Loucy (cell line): ENCODE data around the gene GCK.
"Not testable (repeated sequence)": the region's sequence is repeated elsewhere in the genome, so short reads cannot be mapped to it uniquely, and the experiment has no call there.

Experiments
- H2AFZ ChIP-seq: fragments of 200-600 bp; sonication (generic); 2 replicates; pipeline ENCODE4 v1.6.0; 2016; ENCODE audit warnings: antibody characterized with exemption, mild to moderate bottlenecking, low read length, moderate library complexity
- H3F3A ChIP-seq: fragments of 200-600 bp; 2 replicates; pipeline ENCODE4 v1.6.0; 2016; ENCODE audit warnings: antibody characterized with exemption, low read depth, mild to moderate bottlenecking
- H3K27me3 ChIP-seq: fragments of 200-600 bp; sonication (generic); 2 replicates; pipeline ENCODE4 v1.6.1; 2014; ENCODE audit warnings: low read length, mild to moderate bottlenecking; ENCODE audit not compliant: insufficient read depth, poor library complexity, severe bottlenecking
- H3K36me3 ChIP-seq: fragments of 200-600 bp; sonication (generic); 2 replicates; pipeline ENCODE4 v1.6.1; 2016; ENCODE audit warnings: low read length; ENCODE audit not compliant: insufficient read depth
- H3K4me1 ChIP-seq: fragments of 200-600 bp; sonication (generic); 2 replicates; pipeline ENCODE4 v1.5.1; 2014; ENCODE audit warnings: low read length, mild to moderate bottlenecking; ENCODE audit not compliant: insufficient read depth, poor library complexity, severe bottlenecking
- H3K4me2 ChIP-seq: fragments of 200-600 bp; sonication (generic); 2 replicates; pipeline ENCODE4 v1.6.0; 2014; ENCODE audit warnings: antibody characterized with exemption, low read length, low read depth, mild to moderate bottlenecking; ENCODE audit not compliant: poor library complexity, severe bottlenecking
- H3K4me3 ChIP-seq: fragments of 200-600 bp; sonication (generic); 2 replicates; pipeline ENCODE4 v1.5.1; 2014; ENCODE audit warnings: low read length, mild to moderate bottlenecking, mixed read lengths; ENCODE audit not compliant: poor library complexity, severe bottlenecking
- H3K79me2 ChIP-seq: fragments of 200-600 bp; sonication (generic); 2 replicates; pipeline ENCODE4 v1.6.1; 2014; ENCODE audit warnings: low read length; ENCODE audit not compliant: insufficient read depth
- H3K9ac ChIP-seq: fragments of 200-600 bp; sonication (generic); 2 replicates; pipeline ENCODE4 v1.6.0; 2014; ENCODE audit warnings: mild to moderate bottlenecking, low read depth, low read length, moderate library complexity; ENCODE audit not compliant: poor library complexity, severe bottlenecking
- H3K9me2 ChIP-seq: fragments of 200-600 bp; sonication (generic); replicated peaks from 2 replicates; pipeline ENCODE4 v1.6.1; 2016; ENCODE audit warnings: low read depth, low read length, mixed read lengths
- H3K9me3 ChIP-seq: fragments of 200-600 bp; sonication (generic); 2 replicates; pipeline ENCODE4 v1.6.1; 2014; ENCODE audit warnings: mild to moderate bottlenecking, antibody characterized with exemption, low read length, low read depth; ENCODE audit not compliant: insufficient read depth
- H4K20me1 ChIP-seq: fragments of 200-600 bp; sonication (generic); 2 replicates; pipeline ENCODE4 v1.6.0; 2014; ENCODE audit warnings: antibody characterized with exemption, low read length, mild to moderate bottlenecking; ENCODE audit not compliant: insufficient read depth, poor library complexity, severe bottlenecking
- EZH2phosphoT487 ChIP-seq: fragments of 200-600 bp; IDR thresholded peaks from 2 replicates; pipeline ENCODE4 v1.6.1; 2018; ENCODE audit warnings: antibody characterized with exemption, mild to moderate bottlenecking, moderate library complexity, borderline replicate concordance
- TF ChIP-seq, protein P1 (sequence below): fragments of 200-600 bp; sonication (generic); conservative IDR thresholded peaks from 2 replicates; pipeline ENCODE4 v1.5.1; 2014; ENCODE audit warnings: mild to moderate bottlenecking, antibody characterized with exemption, low read length

GCK gene

DNA sequence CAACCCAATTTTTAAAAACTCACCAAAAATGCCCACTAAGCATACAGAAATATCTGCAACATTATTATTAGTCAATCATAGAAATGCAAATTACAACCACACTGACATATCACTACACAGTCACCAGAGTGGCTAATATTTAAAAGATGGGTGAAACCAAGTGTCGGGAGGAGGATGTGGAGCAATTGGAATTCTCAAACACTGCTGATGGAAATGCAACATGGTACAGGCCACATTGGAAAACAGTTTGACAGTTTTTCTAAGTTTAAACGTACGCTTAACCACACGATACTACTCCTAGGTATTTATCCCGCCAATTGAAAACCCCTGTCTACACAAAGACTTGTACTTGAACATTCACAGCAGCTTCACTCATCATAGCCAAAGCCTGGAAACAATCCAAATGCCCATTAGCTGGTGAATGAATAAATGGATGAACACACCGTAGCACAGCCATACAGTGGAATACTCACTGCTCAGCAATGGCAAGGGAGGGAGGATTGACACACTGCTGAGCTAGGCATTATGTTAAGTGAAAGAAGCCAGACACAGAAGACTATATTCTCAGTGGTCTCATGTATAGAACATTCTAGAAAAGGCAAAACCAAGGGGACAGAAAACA, 16.3 kb downstream of the GCK start:
- no peak overlapping the region for H2AFZ ChIP-seq
- H3K9me3 ChIP-seq, result no peaks in the 10 kb centered on the region
- no peaks in the 10 kb centered on the region for H3F3A ChIP-seq
- H3K4me1 ChIP-seq, result peaks cover 1% of the 10 kb centered on the region
- H3K9ac ChIP-seq, result no peak overlapping the region
- H4K20me1 ChIP-seq, result no peaks in the 10 kb centered on the region
- no peak overlapping the region for H3K4me3 ChIP-seq
- no peaks in the 10 kb centered on the region for H3K36me3 ChIP-seq
- TF ChIP-seq, protein P1, sequence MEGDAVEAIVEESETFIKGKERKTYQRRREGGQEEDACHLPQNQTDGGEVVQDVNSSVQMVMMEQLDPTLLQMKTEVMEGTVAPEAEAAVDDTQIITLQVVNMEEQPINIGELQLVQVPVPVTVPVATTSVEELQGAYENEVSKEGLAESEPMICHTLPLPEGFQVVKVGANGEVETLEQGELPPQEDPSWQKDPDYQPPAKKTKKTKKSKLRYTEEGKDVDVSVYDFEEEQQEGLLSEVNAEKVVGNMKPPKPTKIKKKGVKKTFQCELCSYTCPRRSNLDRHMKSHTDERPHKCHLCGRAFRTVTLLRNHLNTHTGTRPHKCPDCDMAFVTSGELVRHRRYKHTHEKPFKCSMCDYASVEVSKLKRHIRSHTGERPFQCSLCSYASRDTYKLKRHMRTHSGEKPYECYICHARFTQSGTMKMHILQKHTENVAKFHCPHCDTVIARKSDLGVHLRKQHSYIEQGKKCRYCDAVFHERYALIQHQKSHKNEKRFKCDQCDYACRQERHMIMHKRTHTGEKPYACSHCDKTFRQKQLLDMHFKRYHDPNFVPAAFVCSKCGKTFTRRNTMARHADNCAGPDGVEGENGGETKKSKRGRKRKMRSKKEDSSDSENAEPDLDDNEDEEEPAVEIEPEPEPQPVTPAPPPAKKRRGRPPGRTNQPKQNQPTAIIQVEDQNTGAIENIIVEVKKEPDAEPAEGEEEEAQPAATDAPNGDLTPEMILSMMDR, result no peak
- no peak for TF ChIP-seq EZH2phosphoT487
- no peaks in the 10 kb centered on the region for H3K27me3 ChIP-seq
- no peak overlapping the region for H3K4me2 ChIP-seq
- H3K9me2 ChIP-seq, result no peaks in the 10 kb centered on the region
- H3K79me2 ChIP-seq, result no peaks in the 10 kb centered on the region

DNA sequence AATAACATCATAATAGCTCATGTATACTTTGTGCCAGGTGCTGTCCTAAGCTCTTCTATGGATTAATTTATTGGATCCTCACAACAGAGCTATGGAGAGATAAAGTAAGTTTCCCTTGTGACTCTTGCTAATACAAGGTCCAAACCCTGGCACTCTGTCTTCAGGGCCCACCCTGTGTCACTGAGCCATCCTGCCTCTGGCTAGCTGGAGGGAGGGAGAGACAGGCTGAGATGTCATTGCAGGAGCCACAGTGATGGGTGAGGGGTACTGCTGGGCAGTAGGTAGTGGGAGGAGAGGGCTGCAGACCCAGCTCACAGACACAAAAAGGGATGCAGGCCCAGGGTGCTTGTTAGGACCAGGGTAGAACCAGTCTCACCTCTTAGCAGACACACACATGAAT, 16.9 kb downstream of the GCK start:
- Histone ChIP-seq H3K9me3 (no peaks in the 10 kb centered on the region), H3K27me3 (no peaks in the 10 kb centered on the region), H2AFZ (no peak overlapping the region), H3K4me3 (no peak overlapping the region), H3K9me2 (no peaks in the 10 kb centered on the region), H3K36me3 (no peaks in the 10 kb centered on the region), H3K79me2 (no peaks in the 10 kb centered on the region), H4K20me1 (no peaks in the 10 kb centered on the region), H3K4me1 (peaks cover 4% of the 10 kb centered on the region), H3K9ac (no peak overlapping the region), H3K4me2 (no peak overlapping the region), H3F3A (no peaks in the 10 kb centered on the region)
- no peak for TF ChIP-seq EZH2phosphoT487
- TF ChIP-seq, protein P1, result no peak

DNA sequence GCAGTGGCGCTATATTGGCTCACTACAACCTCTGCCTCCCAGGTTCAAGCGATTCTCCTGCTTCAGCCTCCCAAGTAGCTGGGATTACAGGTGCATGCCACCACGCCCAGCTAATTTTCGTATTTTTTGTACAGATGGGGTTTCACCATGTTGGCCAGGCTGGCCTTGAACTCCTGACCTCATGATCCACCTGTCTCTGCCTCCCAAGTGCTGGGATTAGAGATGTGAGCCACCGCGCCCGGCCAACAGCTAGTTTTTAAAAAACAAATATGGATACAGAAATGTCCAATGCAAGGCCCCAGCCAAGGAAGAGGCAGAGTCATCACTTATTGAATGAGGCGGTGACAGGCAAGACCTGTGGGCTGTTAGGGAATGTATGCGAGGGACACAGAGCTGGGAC, 17.3 kb downstream of the GCK start:
- not testable (repeated sequence) for H3K79me2 ChIP-seq, H3K27me3 ChIP-seq, H3K4me1 ChIP-seq, H3K9me3 ChIP-seq, H3K9ac ChIP-seq, H3K9me2 ChIP-seq, H3F3A ChIP-seq, H3K4me3 ChIP-seq, H3K4me2 ChIP-seq, H3K36me3 ChIP-seq, H2AFZ ChIP-seq, H4K20me1 ChIP-seq

DNA sequence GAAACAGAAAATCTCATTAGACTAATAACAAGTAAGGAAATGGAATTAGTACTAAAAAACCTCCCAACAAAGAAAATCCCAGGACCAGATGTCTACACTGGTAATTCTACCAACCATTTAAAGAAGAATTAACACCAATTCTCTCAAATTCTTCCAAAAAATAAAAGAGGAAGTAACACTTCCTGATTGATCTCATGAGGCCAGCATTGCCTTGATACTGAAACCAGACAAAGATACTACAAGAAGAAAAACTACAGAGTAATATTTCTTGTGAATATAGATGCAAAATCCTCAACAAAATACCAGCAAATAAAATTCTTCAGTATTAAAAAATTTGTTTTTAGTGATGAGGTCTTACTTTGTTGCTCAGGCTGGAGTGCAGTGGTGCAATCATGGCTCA, 21.3 kb downstream of the GCK start:
- H3K9me3 ChIP-seq, result no peaks in the 10 kb centered on the region
- no peaks in the 10 kb centered on the region for H3K36me3 ChIP-seq
- no peaks in the 10 kb centered on the region for H3K9me2 ChIP-seq
- H4K20me1 ChIP-seq, result no peaks in the 10 kb centered on the region
- H2AFZ ChIP-seq, result peak overlapping the region; percentile 91
- H3K9ac ChIP-seq, result no peak overlapping the region
- no peak overlapping the region for H3K4me2 ChIP-seq
- H3K4me1 ChIP-seq, result peaks cover 4% of the 10 kb centered on the region
- TF ChIP-seq, protein P1, result no peak
- no peak for TF ChIP-seq EZH2phosphoT487
- no peaks in the 10 kb centered on the region for H3K27me3 ChIP-seq
- no peaks in the 10 kb centered on the region for H3K79me2 ChIP-seq
- no peaks in the 10 kb centered on the region for H3F3A ChIP-seq
- H3K4me3 ChIP-seq, result no peak overlapping the region
